Natural killer cell (primary cell): Measurements from ENCODE around the gene NOL4. TPM values are rescaled to one million over a fixed set of nuclear protein-coding genes. Genes with fewer than 3 reads are reported as not detected.

ENCODE experiments used
- ATAC-seq, 3 donors: fragments of 150-1000 bp in 2 of 3; fragments of 200-7000 bp in 1 of 3; cut with Tn5 transposase; 1 replicate in 1 of 3; 2 replicates in 2 of 3; pipeline ENCODE4 v1.10.0; 2021; ENCODE audit warnings: mild to moderate bottlenecking in 2 of 3, moderate library complexity in 2 of 3
- DNase-seq, 2 donors: peaks; one replicate each; pipeline versions ENCODE4 v3.0.0 to v3.0.0-alpha.2; 2013 to 2021; ENCODE audit warnings: mixed read lengths in 1 of 2
- H3K27ac ChIP-seq: one replicate; pipeline ENCODE4 v1.5.1; 2013; ENCODE audit warnings: mild to moderate bottlenecking, low read length
- H3K27me3 ChIP-seq: one replicate; pipeline ENCODE4 v1.6.1; 2013; ENCODE audit warnings: low read length; ENCODE audit not compliant: control insufficient read depth, insufficient read depth
- H3K36me3 ChIP-seq: one replicate; pipeline ENCODE4 v1.6.1; 2013; ENCODE audit warnings: low read length; ENCODE audit not compliant: control insufficient read depth, insufficient read depth
- H3K4me1 ChIP-seq: one replicate; pipeline ENCODE4 v1.6.1; 2013; ENCODE audit warnings: low read length; ENCODE audit not compliant: control insufficient read depth, insufficient read depth
- H3K4me3 ChIP-seq: one replicate; pipeline ENCODE4 v1.5.1; 2013; ENCODE audit warnings: low read length
- H3K9me3 ChIP-seq: one replicate; pipeline ENCODE4 v1.6.1; 2013; ENCODE audit warnings: low read length; ENCODE audit not compliant: control insufficient read depth, insufficient read depth
- H3K27ac Mint-ChIP-seq, 2 donors: one replicate each; pipeline ENCODE4 v1.8.0; 2022; ENCODE audit warnings: mild to moderate bottlenecking in 2 of 2, mixed read lengths in 2 of 2, moderate library complexity in 1 of 2
- H3K27me3 Mint-ChIP-seq, 2 donors: one replicate each; pipeline ENCODE4 v1.8.0; 2022; ENCODE audit warnings: low read depth in 2 of 2, mixed read lengths in 2 of 2
- H3K36me3 Mint-ChIP-seq: one replicate; pipeline ENCODE4 v1.8.0; 2022; ENCODE audit warnings: mixed read lengths
- H3K4me1 Mint-ChIP-seq, 2 donors: one replicate each; pipeline ENCODE4 v1.8.0; 2022; ENCODE audit warnings: mixed read lengths in 2 of 2
- H3K4me3 Mint-ChIP-seq: one replicate; pipeline ENCODE4 v1.8.0; 2022; ENCODE audit warnings: mild to moderate bottlenecking, moderate library complexity, mixed read lengths
- H3K9me3 Mint-ChIP-seq, 2 donors: one replicate each; pipeline ENCODE4 v1.8.0; 2022; ENCODE audit warnings: mixed read lengths in 2 of 2
- CTCF ChIP-seq: fragments of 200-600 bp; IDR thresholded peaks from one replicate; pipeline ENCODE4 v1.8.0; 2022; ENCODE audit warnings: antibody characterized with exemption
- WGBS: methylation state at CpG from one replicate; pipeline ENCODE4 v1.1.7; 2013; ENCODE audit warnings: missing lambda C conversion rate; ENCODE audit not compliant: insufficient coverage; 5-methylcytosine and 5-hydroxymethylcytosine counted together
- intact Hi-C: fragments of 100-400 bp; cut with micrococcal nuclease; formaldehyde crosslinking; loops from one replicate; pipeline ENCODE4 v1.14.2; 2022
- total RNA-seq, 4 donors: library from RNA; stranded (reverse); fragments of 120-200 nt in 1 of 4; gene quantifications; one replicate each; pipeline versions ENCODE4 v1.2.3 to v1.2.4, GENCODE V29; 2013 to 2022

Gene NOL4
- total RNA-seq, 3 donors from 2014 or later (not counting 1 experiment from before 2014, with no cell fraction given) = not detected

- DNase-seq (no peak), ATAC-seq (no peak)
- Histone ChIP-seq H3K4me3 (no peak overlapping the region), H3K27me3 (peaks cover 21% of the 10 kb centered on the region), H3K36me3 (no peaks in the 10 kb centered on the region), H3K4me1 (no peaks in the 10 kb centered on the region), H3K27ac (no peak overlapping the region), H3K9me3 (peaks cover 8% of the 10 kb centered on the region)
- intact Hi-C loops = no loop called here
- Mint-ChIP-seq H3K4me3 (no peak overlapping the region), H3K27me3 (peaks cover 27% of the 10 kb centered on the region in 2 donors), H3K36me3 (no peaks in the 10 kb centered on the region), H3K4me1 (no peaks in the 10 kb centered on the region), H3K9me3 (peaks cover 3 to 5% of the 10 kb centered on the region in 2 donors), H3K27ac (no peak overlapping the region)
- WGBS = 0% methylated on average over 1 of the region's 3 CpGs
- no peak for TF ChIP-seq CTCF
These were observed 473 bp upstream of the NOL4 start for GRCh38 chr18:34225218-34225553.

- ATAC-seq (no peak), DNase-seq (no peak)
- Histone ChIP-seq H3K27ac (no peak overlapping the region), H3K36me3 (no peaks in the 10 kb centered on the region), H3K27me3 (peaks cover 23% of the 10 kb centered on the region), H3K4me3 (no peak overlapping the region), H3K4me1 (no peaks in the 10 kb centered on the region), H3K9me3 (peaks cover 8% of the 10 kb centered on the region)
- WGBS = 5% methylated on average over 11 of the region's 11 CpGs
- Mint-ChIP-seq H3K36me3 (no peaks in the 10 kb centered on the region), H3K27ac (no peak overlapping the region), H3K4me3 (no peak overlapping the region), H3K27me3 (peaks cover 27 to 32% of the 10 kb centered on the region in 2 donors), H3K4me1 (no peaks in the 10 kb centered on the region), H3K9me3 (peaks cover 3 to 5% of the 10 kb centered on the region in 2 donors)
- TF ChIP-seq CTCF = no peak
- intact Hi-C loops = no loop called here
These were observed 755 bp downstream of the NOL4 start for GRCh38 chr18:34223893-34224422.

- H3K36me3 Mint-ChIP-seq = no peaks in the 10 kb centered on the region
- WGBS = 6% methylated on average over 49 of the region's 51 CpGs
- Histone ChIP-seq H3K4me1 (no peaks in the 10 kb centered on the region), H3K4me3 (no peak overlapping the region), H3K36me3 (no peaks in the 10 kb centered on the region), H3K27ac (no peak overlapping the region), H3K27me3 (peaks cover 23% of the 10 kb centered on the region), H3K9me3 (peaks cover 8% of the 10 kb centered on the region)
- no peak overlapping the region for H3K27ac Mint-ChIP-seq
- H3K4me3 Mint-ChIP-seq = no peak overlapping the region
- no peak for TF ChIP-seq CTCF
- H3K4me1 Mint-ChIP-seq = no peaks in the 10 kb centered on the region
- peaks cover 27 to 32% of the 10 kb centered on the region in 2 donors for H3K27me3 Mint-ChIP-seq
- DNase-seq = no peak
- no peak for ATAC-seq
- peaks cover 0 to 5% of the 10 kb centered on the region in 2 donors for H3K9me3 Mint-ChIP-seq
- intact Hi-C loops = no loop called here
These were observed 1.4 kb downstream of the NOL4 start for GRCh38 chr18:34223164-34223892.
